ENCODE data around the gene FABP1. TPM values are rescaled to one million over a fixed set of nuclear protein-coding genes. Genes with fewer than 3 reads are reported as not detected.
A peak's percentile ranks its signal among the peaks of the same experiment; 100 is the strongest.

The FABP1 gene
- total RNA-seq, 4 donors from 2014 or later = not detected

GRCh38 chr2:88126772-88127637, 857 bp downstream of the FABP1 start:
- H3K4me1 ChIP-seq = no peaks in the 10 kb centered on the region
- TF ChIP-seq EP300 (IDR thresholded peaks at IDR 0.05) (no peak), POLR2A (IDR thresholded peaks at IDR 0.05) (no peak)
- TF ChIP-seq, protein P1, sequence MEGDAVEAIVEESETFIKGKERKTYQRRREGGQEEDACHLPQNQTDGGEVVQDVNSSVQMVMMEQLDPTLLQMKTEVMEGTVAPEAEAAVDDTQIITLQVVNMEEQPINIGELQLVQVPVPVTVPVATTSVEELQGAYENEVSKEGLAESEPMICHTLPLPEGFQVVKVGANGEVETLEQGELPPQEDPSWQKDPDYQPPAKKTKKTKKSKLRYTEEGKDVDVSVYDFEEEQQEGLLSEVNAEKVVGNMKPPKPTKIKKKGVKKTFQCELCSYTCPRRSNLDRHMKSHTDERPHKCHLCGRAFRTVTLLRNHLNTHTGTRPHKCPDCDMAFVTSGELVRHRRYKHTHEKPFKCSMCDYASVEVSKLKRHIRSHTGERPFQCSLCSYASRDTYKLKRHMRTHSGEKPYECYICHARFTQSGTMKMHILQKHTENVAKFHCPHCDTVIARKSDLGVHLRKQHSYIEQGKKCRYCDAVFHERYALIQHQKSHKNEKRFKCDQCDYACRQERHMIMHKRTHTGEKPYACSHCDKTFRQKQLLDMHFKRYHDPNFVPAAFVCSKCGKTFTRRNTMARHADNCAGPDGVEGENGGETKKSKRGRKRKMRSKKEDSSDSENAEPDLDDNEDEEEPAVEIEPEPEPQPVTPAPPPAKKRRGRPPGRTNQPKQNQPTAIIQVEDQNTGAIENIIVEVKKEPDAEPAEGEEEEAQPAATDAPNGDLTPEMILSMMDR (IDR thresholded peaks at IDR 0.05) = no peak
- peak overlapping the region in 1 of 4 donors; percentile 15 for H3K4me3 ChIP-seq
- no peak for DNase-seq (ENCODE audit: low spot score in 2 of 2)
- H3K27ac ChIP-seq = peak overlapping the region in 1 of 4 donors; percentile 23
- WGBS, 2 donors = 94 to 96% methylated on average over 3 of the region's 3 CpGs
- H3K9me3 ChIP-seq = no peaks in the 10 kb centered on the region
- no peaks in the 10 kb centered on the region for H3K36me3 ChIP-seq
- H3K27me3 ChIP-seq = no peaks in the 10 kb centered on the region

DNA sequence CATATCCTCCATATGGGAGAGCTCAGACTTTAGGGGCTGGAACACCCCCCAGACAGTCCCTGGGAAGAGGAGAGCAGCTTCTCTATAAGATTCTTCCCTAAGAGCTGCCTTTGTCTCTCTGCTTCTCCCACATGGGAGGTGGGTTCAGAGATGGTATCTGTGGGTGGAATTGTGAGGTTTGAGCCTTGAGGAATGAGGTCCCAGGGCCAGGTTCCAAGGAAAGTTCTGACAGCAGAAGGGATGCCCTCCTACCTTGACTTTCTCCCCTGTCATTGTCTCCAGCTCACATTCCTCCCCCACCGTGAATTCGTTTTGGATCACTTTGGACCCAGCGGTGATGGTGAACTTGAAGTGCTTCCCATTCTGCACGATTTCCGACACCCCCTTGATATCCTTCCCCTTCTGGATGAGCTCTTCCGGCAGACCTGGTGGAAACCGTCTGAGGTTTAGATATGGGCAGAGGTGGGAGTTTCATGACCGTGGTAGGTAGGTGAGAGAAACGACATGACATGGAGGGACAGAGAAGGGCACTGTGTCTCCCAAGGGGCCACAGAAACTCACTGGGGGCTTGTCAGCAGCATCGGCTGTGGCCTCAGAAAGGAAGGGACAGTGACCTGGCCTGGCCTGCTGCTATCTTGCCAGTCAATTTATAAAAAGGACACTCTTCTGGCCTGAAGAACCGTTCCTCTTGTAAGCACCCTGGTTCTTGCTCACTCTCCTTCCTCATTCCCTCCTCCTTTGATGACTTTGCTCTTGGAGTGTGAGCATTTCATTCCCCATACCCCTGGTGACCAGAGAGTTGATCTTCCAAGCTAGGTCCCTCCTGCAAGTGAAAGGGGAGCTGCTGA, 1.7 kb downstream of the FABP1 start:
- H3K9me3 ChIP-seq = no peaks in the 10 kb centered on the region
- H3K27me3 ChIP-seq = no peaks in the 10 kb centered on the region
- no peaks in the 10 kb centered on the region for H3K4me1 ChIP-seq
- no peaks in the 10 kb centered on the region for H3K36me3 ChIP-seq
- TF ChIP-seq EP300 (IDR thresholded peaks at IDR 0.05) (no peak), POLR2A (IDR thresholded peaks at IDR 0.05) (no peak)
- TF ChIP-seq, protein P1 (IDR thresholded peaks at IDR 0.05) = no peak
- H3K4me3 ChIP-seq = peak overlapping the region in 1 of 4 donors; percentile 15
- 79 to 90% methylated on average over 11 of the region's 11 CpGs for WGBS, 2 donors
- peak overlapping the region in 1 of 4 donors; percentile 23 for H3K27ac ChIP-seq
- DNase-seq (ENCODE audit: low spot score in 2 of 2) = no peak

DNA sequence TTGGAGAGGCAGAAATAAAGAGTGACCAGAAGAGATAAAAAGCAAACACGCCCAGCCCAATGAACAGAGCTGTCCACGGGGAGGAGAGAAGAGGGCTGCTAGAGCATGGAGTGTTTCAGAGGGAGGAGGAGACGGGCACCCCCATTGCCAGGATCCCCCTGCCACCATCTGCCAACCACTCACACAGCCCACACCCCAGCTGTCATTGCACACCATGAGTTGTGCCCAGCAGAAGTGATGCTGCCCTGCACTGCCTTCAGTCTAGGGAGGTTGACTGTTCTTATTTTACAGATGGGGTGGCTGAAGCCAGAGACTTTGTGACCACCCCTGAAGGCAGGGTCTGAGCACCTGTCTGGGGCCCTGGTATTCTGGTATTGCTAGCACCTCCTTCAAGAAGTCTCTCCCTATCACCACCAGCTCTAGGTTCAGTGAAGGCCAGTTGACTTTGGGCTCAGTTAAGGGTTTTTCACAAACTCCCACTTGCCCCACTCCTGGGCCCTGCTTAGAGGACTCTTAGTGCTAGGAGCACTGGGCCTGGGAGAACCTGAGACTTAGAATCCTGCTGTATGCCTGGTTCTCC, 2.4 kb downstream of the FABP1 start:
- H3K4me3 ChIP-seq = no peak overlapping the region
- H3K36me3 ChIP-seq = no peaks in the 10 kb centered on the region
- TF ChIP-seq POLR2A (IDR thresholded peaks at IDR 0.05) (no peak), EP300 (IDR thresholded peaks at IDR 0.05) (no peak)
- TF ChIP-seq, protein P1 (IDR thresholded peaks at IDR 0.05) = no peak
- DNase-seq (ENCODE audit: low spot score in 2 of 2) = no peak
- no peaks in the 10 kb centered on the region for H3K4me1 ChIP-seq
- no peaks in the 10 kb centered on the region for H3K9me3 ChIP-seq
- H3K27ac ChIP-seq = no peak overlapping the region
- H3K27me3 ChIP-seq = no peaks in the 10 kb centered on the region
- WGBS, 2 donors = 85 to 86% methylated on average over 3 of the region's 3 CpGs

- Histone ChIP-seq H3K4me3 (no peak overlapping the region), H3K9me3 (no peaks in the 10 kb centered on the region), H3K27me3 (no peaks in the 10 kb centered on the region), H3K4me1 (no peaks in the 10 kb centered on the region), H3K27ac (no peak overlapping the region), H3K36me3 (no peaks in the 10 kb centered on the region)
- WGBS, 2 donors = 85 to 93% methylated on average over 9 of the region's 9 CpGs
- no peak for DNase-seq (ENCODE audit: low spot score in 2 of 2)
- TF ChIP-seq EP300 (IDR thresholded peaks at IDR 0.05) (no peak), POLR2A (IDR thresholded peaks at IDR 0.05) (no peak)
- TF ChIP-seq, protein P1 (IDR thresholded peaks at IDR 0.05) = no peak
Observed at GRCh38 chr2:88123975-88124917, 3.6 kb downstream of the FABP1 start.
